Right cardiac atrium (tissue), 5 donors: ENCODE results near the gene SPOCK3. TPM values are rescaled to one million over a fixed set of nuclear protein-coding genes. Genes with fewer than 3 reads are reported as not detected.

ENCODE experiments used
- ATAC-seq, 2 donors: fragments of 200-7000 bp; cut with Tn5 transposase; one replicate each; pipeline versions ENCODE4 v1.8.0 to v1.9.1; 2020; ENCODE audit warnings: moderate library complexity in 2 of 2, mild to moderate bottlenecking in 1 of 2
- DNase-seq, 3 donors: peaks; one replicate each; pipeline ENCODE4 v3.0.0-alpha.2; 2020
- H3K27ac ChIP-seq: one replicate; pipeline ENCODE4 v1.5.1; 2013; ENCODE audit warnings: mild to moderate bottlenecking, low read length, control low read depth, moderate library complexity
- H3K27me3 ChIP-seq: one replicate; pipeline ENCODE4 v1.6.1; 2013; ENCODE audit not compliant: control insufficient read depth, insufficient read depth
- H3K4me1 ChIP-seq: one replicate; pipeline ENCODE4 v1.6.1; 2013; ENCODE audit warnings: low read length; ENCODE audit not compliant: control insufficient read depth, insufficient read depth
- H3K4me3 ChIP-seq: one replicate; pipeline ENCODE4 v1.5.1; 2013; ENCODE audit warnings: low read length, control low read depth
- H3K9me3 ChIP-seq: one replicate; pipeline ENCODE4 v1.6.1; 2013; ENCODE audit warnings: low read length; ENCODE audit not compliant: control insufficient read depth
- WGBS: extraction: QIAGEN DNeasy Blood & Tissue Kit; methylation state at CpG from one replicate; pipeline ENCODE4 v1.1.7; 2013; 5-methylcytosine and 5-hydroxymethylcytosine counted together
- intact Hi-C, 4 donors: fragments of 100-400 bp; cut with DNase I; formaldehyde crosslinking; loops; one replicate each; pipeline versions ENCODE4 v1.11.0 to v1.14.0; 2022 to 2023
- polyA plus RNA-seq: library from polyadenylated mRNA; stranded (reverse); fragments of 200-250 nt; gene quantifications from one replicate; pipeline ENCODE4 v1.2.3, GENCODE V29; 2013
- total RNA-seq, 4 donors: library from RNA; stranded (reverse); fragmentation: NEBNext Ultra II Directional; extraction: Animal tissue kit (Norgen Biotek cat#: 25700); gene quantifications; one replicate each; pipeline ENCODE4 v1.2.1, GENCODE V29; 2021
- donor health status: healthy with polysubstance abuse.
- donor health status: DM: no; HTN: yes; CAD: no.
- donor health status: DM: no; HTN: no; CAD: no.
- donor health status: DM: no; HTN: yes; CAD: no; lungs with severe emphysema.
- donor health status: DM: yes; HTN: yes; CAD: no.

Gene SPOCK3
- total and polyA plus RNA-seq, 5 donors: 0.11 TPM; not detected in 4

DNA sequence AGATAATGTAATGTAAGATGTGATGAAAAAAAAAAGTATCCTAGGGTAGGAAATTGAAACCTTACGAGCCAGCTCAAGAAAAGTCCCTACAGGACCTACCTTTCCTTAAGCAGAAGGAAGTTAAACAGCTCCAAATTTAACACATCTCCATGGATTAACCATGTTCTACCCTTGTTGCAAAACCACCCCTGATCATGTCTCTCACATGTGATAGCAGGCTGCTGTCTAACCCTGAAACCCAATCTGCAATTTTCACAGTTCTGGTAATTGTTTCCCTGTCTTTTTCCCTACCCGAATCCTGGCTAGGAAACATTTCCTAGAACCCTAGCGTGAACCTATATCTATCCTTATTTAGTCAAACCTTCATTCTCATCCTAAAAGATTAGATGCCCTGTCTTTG, 198.9 kb downstream of the SPOCK3 start:
- intact Hi-C loops: no loop called here
- Histone ChIP-seq H3K27ac (no peak overlapping the region), H3K4me1 (no peaks in the 10 kb centered on the region), H3K27me3 (no peaks in the 10 kb centered on the region), H3K9me3 (no peaks in the 10 kb centered on the region), H3K4me3 (no peak overlapping the region)
- WGBS: 73% methylated on average over 3 of the region's 3 CpGs
- no peak for DNase-seq
- no peak for ATAC-seq

DNA sequence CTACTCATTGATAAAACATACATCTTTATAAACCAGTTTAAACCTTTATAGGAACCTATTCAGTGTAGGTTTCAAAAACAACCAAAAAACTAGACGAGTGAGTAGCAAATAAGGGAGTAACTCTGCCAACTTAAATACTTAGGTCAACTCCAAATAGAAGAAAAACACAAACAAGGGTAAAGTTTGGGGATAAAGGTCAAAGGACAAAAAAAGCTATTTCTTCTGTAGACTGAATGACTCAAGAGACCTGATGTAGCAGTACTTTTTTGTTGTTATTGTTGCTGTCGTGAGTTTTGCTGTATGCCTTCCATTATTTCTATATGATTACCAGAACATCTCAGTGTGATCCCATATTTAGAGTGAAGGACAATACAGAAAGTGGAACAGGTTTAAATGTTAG, 199.3 kb downstream of the SPOCK3 start:
- WGBS: 49% methylated on average over 2 of the region's 2 CpGs
- no peak overlapping the region for H3K27ac ChIP-seq
- no peaks in the 10 kb centered on the region for H3K4me1 ChIP-seq
- ATAC-seq (no peak), DNase-seq (no peak)
- no peaks in the 10 kb centered on the region for H3K27me3 ChIP-seq
- intact Hi-C loops: no loop called here
- no peak overlapping the region for H3K4me3 ChIP-seq
- no peaks in the 10 kb centered on the region for H3K9me3 ChIP-seq

DNA sequence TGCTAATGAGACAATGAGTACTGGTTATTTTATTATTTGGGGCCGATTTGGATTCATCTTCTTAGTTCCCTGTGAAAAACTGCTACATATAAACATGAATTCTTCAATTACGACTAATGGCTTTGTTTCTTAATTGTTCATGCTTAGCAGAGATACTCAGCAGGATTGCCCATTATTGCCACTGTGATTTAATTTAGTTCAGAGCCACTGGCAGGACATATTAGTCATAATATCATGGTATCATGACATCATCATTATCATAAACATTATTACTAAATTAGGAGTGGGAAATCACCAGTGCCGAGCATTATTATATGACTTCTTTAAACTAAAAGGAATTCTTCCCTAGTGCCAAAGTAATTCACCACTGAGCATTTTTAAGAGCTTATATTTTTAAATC, 201.4 kb downstream of the SPOCK3 start:
- intact Hi-C loops: no loop called here
- Histone ChIP-seq H3K9me3 (no peaks in the 10 kb centered on the region), H3K4me3 (no peak overlapping the region), H3K27ac (no peak overlapping the region), H3K4me1 (no peaks in the 10 kb centered on the region), H3K27me3 (no peaks in the 10 kb centered on the region)
- ATAC-seq: no peak
- no peak for DNase-seq
- 74% methylated on average over 3 of the region's 3 CpGs for WGBS

DNA sequence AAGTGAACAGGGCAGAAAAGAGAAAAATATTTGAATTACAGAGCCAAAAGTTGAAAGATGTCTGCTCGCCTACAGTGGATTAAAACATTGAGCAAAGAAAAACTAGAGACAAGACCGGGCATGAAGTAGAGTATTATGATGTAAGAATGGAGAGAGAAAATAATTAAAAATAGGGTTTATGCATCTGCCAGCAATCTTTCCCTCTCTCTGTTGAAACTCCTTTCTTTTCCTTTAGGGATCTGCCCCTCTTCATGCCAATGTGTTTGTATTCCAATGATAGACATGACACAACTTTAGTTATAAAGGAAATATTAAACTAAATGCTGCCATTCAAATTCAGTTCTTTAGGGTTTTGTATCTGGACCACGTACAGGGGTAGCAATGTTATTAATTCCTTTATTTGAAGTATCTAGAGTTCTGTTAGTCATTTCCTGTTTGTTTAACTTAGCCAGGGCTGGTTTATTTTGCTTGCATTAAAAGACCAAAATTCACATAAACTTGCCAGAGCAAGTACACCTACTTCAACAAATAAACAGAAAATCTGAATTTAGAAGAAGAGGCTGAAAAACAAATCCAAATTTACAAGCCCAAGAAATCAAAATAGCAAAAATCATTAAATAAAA, 202.6 kb downstream of the SPOCK3 start:
- no peaks in the 10 kb centered on the region for H3K27me3 ChIP-seq
- WGBS: 59% methylated on average over 3 of the region's 3 CpGs
- no peaks in the 10 kb centered on the region for H3K9me3 ChIP-seq
- H3K4me3 ChIP-seq: no peak overlapping the region
- no peak overlapping the region for H3K27ac ChIP-seq
- no peak for ATAC-seq
- intact Hi-C loops: no loop called here
- no peaks in the 10 kb centered on the region for H3K4me1 ChIP-seq
- no peak for DNase-seq

DNA sequence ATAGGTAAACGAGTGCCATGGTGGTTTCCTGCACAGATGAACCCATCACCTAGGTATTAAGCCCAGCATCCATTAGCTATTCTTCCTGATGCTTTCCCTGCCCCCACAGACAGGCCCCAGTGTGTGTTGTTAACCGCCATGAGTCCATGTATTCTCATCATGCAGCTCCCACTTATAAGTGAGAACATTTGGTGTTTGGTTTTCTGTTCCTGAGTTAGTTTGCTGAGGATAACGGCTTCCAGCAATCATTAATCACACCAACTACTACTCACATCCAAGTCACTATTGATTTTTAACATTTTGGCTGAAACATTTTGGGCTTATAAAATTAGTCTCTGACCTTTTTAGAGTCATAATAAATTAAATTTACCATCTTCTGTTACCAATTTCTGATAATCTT, 205.3 kb downstream of the SPOCK3 start:
- no peaks in the 10 kb centered on the region for H3K4me1 ChIP-seq
- DNase-seq (no peak), ATAC-seq (no peak)
- no peaks in the 10 kb centered on the region for H3K9me3 ChIP-seq
- H3K27ac ChIP-seq: no peak overlapping the region
- no peaks in the 10 kb centered on the region for H3K27me3 ChIP-seq
- intact Hi-C loops: loop anchor here in 3 of 4 donors (10.0 kb wide), 2 partner anchors 1046 to 1126 kb away; no protein-coding TSS in a partner anchor
- WGBS: 73% methylated on average over 3 of the region's 3 CpGs
- no peak overlapping the region for H3K4me3 ChIP-seq

DNA sequence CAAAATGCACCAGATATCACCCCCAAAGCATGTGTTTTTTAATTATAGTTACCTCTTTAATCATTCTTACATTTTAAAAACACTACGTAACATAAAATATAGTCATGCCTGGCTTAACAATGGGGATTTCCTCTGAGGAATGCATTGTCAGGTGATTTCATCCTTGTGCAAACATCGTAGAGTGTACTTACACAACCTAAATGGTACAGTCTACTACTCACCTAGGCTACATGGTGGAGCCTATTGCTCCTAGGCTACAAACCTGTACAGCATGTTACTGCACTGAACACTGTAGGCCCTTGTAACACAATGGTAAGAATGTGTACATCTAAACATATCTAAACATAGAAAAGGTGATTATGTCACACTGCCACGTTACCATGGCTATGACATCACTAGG, 208.6 kb downstream of the SPOCK3 start:
- no peaks in the 10 kb centered on the region for H3K4me1 ChIP-seq
- H3K27me3 ChIP-seq: no peaks in the 10 kb centered on the region
- ATAC-seq (no peak), DNase-seq (no peak)
- no peak overlapping the region for H3K4me3 ChIP-seq
- no peaks in the 10 kb centered on the region for H3K9me3 ChIP-seq
- no peak overlapping the region for H3K27ac ChIP-seq
- 71% methylated on average over 3 of the region's 3 CpGs for WGBS
- intact Hi-C loops: loop anchor here in 3 of 4 donors (10.0 kb wide), 2 partner anchors 1049 to 1129 kb away; no protein-coding TSS in a partner anchor

DNA sequence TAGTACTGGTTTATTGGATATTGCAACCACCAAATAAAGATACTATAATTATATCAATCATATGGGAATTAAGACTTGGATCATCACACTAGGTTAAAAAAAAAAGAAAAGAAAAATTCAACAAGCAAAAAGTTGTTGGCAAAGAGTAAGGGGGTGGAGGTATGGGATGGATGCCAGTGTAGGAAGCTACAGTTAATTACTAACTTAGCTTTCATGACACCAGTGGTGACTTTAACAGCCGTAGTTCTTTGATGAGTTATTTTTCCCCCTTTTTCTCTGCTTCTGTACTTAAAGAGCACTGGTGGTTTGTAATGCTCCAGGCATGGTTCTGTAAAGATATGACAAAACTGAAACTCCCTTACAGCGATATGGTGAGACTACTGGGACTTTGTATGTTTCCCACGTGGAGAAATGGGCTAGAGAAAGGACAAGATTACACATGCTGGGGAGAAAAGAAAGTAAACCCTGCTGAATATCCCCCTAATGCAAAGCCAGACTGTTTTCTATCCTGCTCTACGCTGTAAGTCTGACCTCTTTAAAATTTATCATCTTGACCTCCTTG, 210.8 kb downstream of the SPOCK3 start:
- Histone ChIP-seq H3K9me3 (no peaks in the 10 kb centered on the region), H3K27me3 (no peaks in the 10 kb centered on the region), H3K4me3 (no peak overlapping the region), H3K27ac (no peak overlapping the region), H3K4me1 (no peaks in the 10 kb centered on the region)
- 46% methylated on average over 4 of the region's 4 CpGs for WGBS
- ATAC-seq: no peak
- no peak for DNase-seq
- intact Hi-C loops: loop anchor here in 3 of 4 donors (5.0 to 10.0 kb wide), 3 partner anchors 269 to 1131 kb away; no protein-coding TSS in a partner anchor

DNA sequence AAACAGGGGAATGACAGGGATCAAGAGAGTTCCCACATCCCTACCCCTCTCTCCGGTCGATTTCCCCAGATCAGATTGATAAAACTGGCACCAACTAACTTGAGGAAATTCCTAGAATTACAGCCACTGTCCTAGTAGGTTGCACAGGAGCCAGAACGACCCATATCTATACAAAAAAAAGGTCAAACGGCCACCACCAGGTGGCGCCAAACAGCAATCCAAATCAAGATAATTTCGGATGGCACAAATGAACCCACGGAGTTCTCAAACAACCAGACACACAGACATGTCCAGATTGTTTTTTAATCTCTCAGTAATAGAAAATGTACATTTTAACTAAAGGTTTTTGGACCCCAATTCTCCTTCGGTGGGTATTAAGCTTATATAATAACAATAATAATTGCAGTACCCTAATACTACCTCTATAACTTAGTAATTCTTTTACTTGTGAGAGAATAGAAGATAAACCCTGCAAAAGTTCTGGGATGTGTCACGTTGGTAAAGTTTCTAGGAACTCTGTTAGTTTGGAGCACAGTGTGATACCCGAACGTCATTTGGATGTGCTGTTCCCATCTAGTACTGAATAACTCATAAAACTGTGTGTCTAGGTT, 212.6 kb downstream of the SPOCK3 start:
- H3K27ac ChIP-seq: no peak overlapping the region
- no peak overlapping the region for H3K4me3 ChIP-seq
- ATAC-seq (peak; percentile 42 to 56), DNase-seq (peak; percentile 58 to 86 (median 72))
- WGBS: 22% methylated on average over 11 of the region's 11 CpGs
- intact Hi-C loops: loop anchor here in 3 of 4 donors (5.0 to 10.0 kb wide), 3 partner anchors 271 to 1133 kb away; no protein-coding TSS in a partner anchor
- no peaks in the 10 kb centered on the region for H3K27me3 ChIP-seq
- H3K4me1 ChIP-seq: no peaks in the 10 kb centered on the region
- no peaks in the 10 kb centered on the region for H3K9me3 ChIP-seq

DNA sequence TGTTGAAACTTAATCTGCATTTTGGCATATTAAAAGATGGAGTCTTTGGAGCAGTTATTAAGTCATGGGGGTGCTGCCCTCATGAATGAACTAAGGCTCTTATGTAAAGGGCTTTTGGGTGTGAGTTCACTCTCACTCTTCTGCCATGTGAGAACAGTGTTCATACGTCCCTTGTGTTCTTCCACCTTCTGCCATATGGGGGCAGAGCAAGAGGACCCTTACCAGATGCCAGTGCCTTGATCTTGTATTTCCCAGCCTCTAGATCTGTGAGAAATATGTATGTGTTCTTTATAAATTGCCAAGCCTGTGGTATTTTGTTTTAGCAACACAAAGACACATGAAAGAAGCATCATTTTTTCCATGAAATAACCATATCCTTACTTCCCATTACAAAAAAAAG, 213.9 kb downstream of the SPOCK3 start:
- Histone ChIP-seq H3K4me3 (no peak overlapping the region), H3K9me3 (no peaks in the 10 kb centered on the region), H3K27me3 (no peaks in the 10 kb centered on the region), H3K4me1 (no peaks in the 10 kb centered on the region), H3K27ac (no peak overlapping the region)
- DNase-seq (no peak), ATAC-seq (no peak)
- 29% methylated on average over 1 of the region's 1 CpG for WGBS
- intact Hi-C loops: loop anchor here in 3 of 4 donors (5.0 to 10.0 kb wide), 3 partner anchors 272 to 1134 kb away; no protein-coding TSS in a partner anchor

DNA sequence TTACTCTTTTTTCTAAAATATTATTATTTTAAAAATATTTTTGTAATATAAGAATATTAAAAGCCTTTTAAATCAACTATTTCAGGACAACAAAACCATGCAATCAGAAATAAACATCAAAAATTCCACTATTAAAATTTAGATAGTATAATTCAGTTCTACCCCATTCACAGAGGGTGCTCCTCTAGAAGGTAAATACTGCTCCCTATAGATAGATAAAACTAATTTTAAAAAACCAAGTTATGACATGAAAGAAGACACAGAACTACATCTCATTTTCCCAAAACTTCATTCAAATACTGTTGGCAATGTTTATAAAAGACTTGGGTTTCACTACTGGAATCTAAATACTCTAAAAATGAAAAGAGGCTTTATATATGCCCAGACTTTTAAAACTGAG, 219.3 kb downstream of the SPOCK3 start:
- DNase-seq (no peak), ATAC-seq (no peak)
- intact Hi-C loops: no loop called here
- H3K27me3 ChIP-seq: no peaks in the 10 kb centered on the region
- no peak overlapping the region for H3K27ac ChIP-seq
- H3K4me1 ChIP-seq: no peaks in the 10 kb centered on the region
- H3K9me3 ChIP-seq: no peaks in the 10 kb centered on the region
- H3K4me3 ChIP-seq: no peak overlapping the region

DNA sequence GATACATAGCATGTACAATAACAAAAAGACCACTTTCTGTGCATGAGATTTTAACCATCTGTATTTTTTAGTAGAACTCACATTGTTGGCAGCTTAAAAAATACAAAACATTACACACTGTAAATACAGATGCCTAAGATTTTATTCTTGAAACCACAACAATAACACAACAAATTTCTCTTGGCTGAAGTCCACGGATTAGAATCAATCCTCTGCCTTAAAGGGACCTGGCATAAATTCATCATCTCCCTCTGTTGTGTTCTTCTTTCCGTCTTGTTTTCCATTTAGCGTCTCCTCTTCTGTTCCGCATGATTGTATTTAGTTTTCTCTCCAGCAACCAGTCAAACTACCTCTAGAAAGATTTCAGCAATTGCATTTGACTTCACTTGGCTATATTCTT, 231.0 kb downstream of the SPOCK3 start:
- ATAC-seq (no peak), DNase-seq (no peak)
- H3K4me1 ChIP-seq: no peaks in the 10 kb centered on the region
- WGBS: 76% methylated on average over 4 of the region's 4 CpGs
- no peak overlapping the region for H3K27ac ChIP-seq
- no peak overlapping the region for H3K4me3 ChIP-seq
- H3K27me3 ChIP-seq: no peaks in the 10 kb centered on the region
- H3K9me3 ChIP-seq: no peaks in the 10 kb centered on the region
- intact Hi-C loops: no loop called here
